HEK293 (cell line): Measurements from ENCODE around the gene ADK.

ENCODE experiments used
- CTCF ChIA-PET: fragments of 350-600 bp; formaldehyde crosslinking; extraction: SDS; loops from one replicate; lab custom pipeline; 2021; ENCODE audit warnings: antibody characterized with exemption; lab: Yijun Ruan, JAX
- POLR2A ChIA-PET: fragments of 300-600 bp; formaldehyde crosslinking; extraction: SDS; loops from one replicate; lab custom pipeline; 2020; ENCODE audit warnings: antibody characterized with exemption, inconsistent platforms; lab: Yijun Ruan, JAX
- H3K27ac ChIP-seq: fragments of 200-500 bp; sonication (Bioruptor generic); 2 replicates; pipeline ENCODE4 v1.5.1; 2014; ENCODE audit warnings: low read depth, low read length, control low read depth, inconsistent platforms; ENCODE audit errors: extremely low read depth
- H3K36me3 ChIP-seq, 2 experiments: fragments of 200-500 bp in 1 of 2; sonication (Bioruptor generic) in 1 of 2; 1 replicate in 1 of 2; 2 replicates in 1 of 2; pipeline ENCODE4 v1.5.1; 2014 to 2017; ENCODE audit warnings: inconsistent platforms in 2 of 2, low read length in 2 of 2; ENCODE audit not compliant: control insufficient read depth in 2 of 2, insufficient read depth in 1 of 2
- H3K4me1 ChIP-seq: fragments of 200-500 bp; sonication (Bioruptor generic); 2 replicates; pipeline ENCODE4 v1.5.1; 2014; ENCODE audit warnings: mild to moderate bottlenecking, low read length, inconsistent platforms; ENCODE audit not compliant: control insufficient read depth, insufficient read depth
- H3K4me3 ChIP-seq: 2 replicates; pipeline ENCODE4 v1.5.1; 2011; ENCODE audit warnings: low read depth, mild to moderate bottlenecking, control low read depth, low read length, moderate library complexity
- H3K9me3 ChIP-seq: fragments of 200-500 bp; sonication (Bioruptor generic); 2 replicates; pipeline ENCODE4 v1.5.1; 2014; ENCODE audit warnings: low read depth, low read length, inconsistent platforms; ENCODE audit not compliant: control insufficient read depth, insufficient read depth
- ATF2 ChIP-seq: fragments of 450-650 bp; formaldehyde crosslinking; IDR thresholded peaks from 2 replicates; pipeline ENCODE4 v1.5.1; 2016; ENCODE audit warnings: missing biosample characterization, missing genetic modification characterization, low read depth
- KLF1 ChIP-seq: fragments of 450-650 bp; formaldehyde crosslinking; IDR thresholded peaks from 2 replicates; pipeline ENCODE4 v1.5.1; 2016; ENCODE audit warnings: missing biosample characterization, missing genetic modification characterization
- KLF8 ChIP-seq: fragments of 450-650 bp; formaldehyde crosslinking; IDR thresholded peaks from 2 replicates; pipeline ENCODE4 v1.5.1; 2016; ENCODE audit warnings: missing biosample characterization, missing genetic modification characterization
- PBX3 ChIP-seq: sonication (generic); formaldehyde crosslinking; IDR thresholded peaks from 2 replicates; pipeline ENCODE4 v1.8.1; 2022; ENCODE audit warnings: mild to moderate bottlenecking, moderate library complexity, missing genetic modification reagents
- ZBTB21 ChIP-seq: fragments of 450-650 bp; formaldehyde crosslinking; IDR thresholded peaks from 2 replicates; pipeline ENCODE4 v1.5.1; 2017; ENCODE audit warnings: missing biosample characterization, missing genetic modification characterization
- ZFHX2 ChIP-seq: fragments of 450-650 bp; formaldehyde crosslinking; conservative IDR thresholded peaks from 2 replicates; pipeline ENCODE4 v1.5.1; 2016; ENCODE audit warnings: missing biosample characterization, missing genetic modification characterization
- ZNF114 ChIP-seq: fragments of 450-650 bp; formaldehyde crosslinking; IDR thresholded peaks from 2 replicates; pipeline ENCODE4 v1.5.0; 2017; ENCODE audit warnings: missing biosample characterization, missing genetic modification characterization
- ZNF121 ChIP-seq: fragments of 450-650 bp; formaldehyde crosslinking; IDR thresholded peaks from 2 replicates; pipeline ENCODE4 v1.5.1; 2016; ENCODE audit warnings: missing biosample characterization, missing genetic modification characterization
- ZNF16 ChIP-seq: fragments of 450-650 bp; formaldehyde crosslinking; IDR thresholded peaks from 2 replicates; pipeline ENCODE4 v1.5.1; 2016; ENCODE audit warnings: low read depth, missing biosample characterization, missing genetic modification characterization
- ZNF19 ChIP-seq: fragments of 450-650 bp; formaldehyde crosslinking; IDR thresholded peaks from 2 replicates; pipeline ENCODE4; 2016; ENCODE audit warnings: missing biosample characterization, missing genetic modification characterization, low read depth
- ZNF280C ChIP-seq: fragments of 450-650 bp; formaldehyde crosslinking; IDR thresholded peaks from 2 replicates; pipeline ENCODE4 v1.5.1; 2016; ENCODE audit warnings: missing biosample characterization, missing genetic modification characterization
- ZNF311 ChIP-seq: fragments of 450-650 bp; formaldehyde crosslinking; IDR thresholded peaks from 2 replicates; pipeline ENCODE4 v1.5.1; 2017; ENCODE audit warnings: missing biosample characterization, missing genetic modification characterization, borderline replicate concordance
- ZNF416 ChIP-seq: fragments of 450-650 bp; formaldehyde crosslinking; IDR thresholded peaks from 2 replicates; pipeline ENCODE4 v1.5.1; 2016; ENCODE audit warnings: missing biosample characterization, missing genetic modification characterization
- ZNF488 ChIP-seq: fragments of 450-650 bp; formaldehyde crosslinking; IDR thresholded peaks from 2 replicates; pipeline ENCODE4 v1.5.1; 2016; ENCODE audit warnings: missing biosample characterization, missing genetic modification characterization
- ZNF501 ChIP-seq: fragments of 450-650 bp; formaldehyde crosslinking; IDR thresholded peaks from 2 replicates; pipeline ENCODE4 v1.5.1; 2016; ENCODE audit warnings: missing biosample characterization, missing genetic modification characterization
- ZNF510 ChIP-seq: fragments of 450-650 bp; formaldehyde crosslinking; IDR thresholded peaks from 2 replicates; pipeline ENCODE4 v1.5.1; 2018; ENCODE audit warnings: mild to moderate bottlenecking, missing genetic modification characterization, missing biosample characterization; ENCODE audit not compliant: insufficient replicate concordance
- ZNF514 ChIP-seq: fragments of 450-650 bp; formaldehyde crosslinking; IDR thresholded peaks from 2 replicates; pipeline ENCODE4 v1.5.1; 2016; ENCODE audit warnings: missing biosample characterization, missing genetic modification characterization
- ZNF529 ChIP-seq: fragments of 450-650 bp; formaldehyde crosslinking; IDR thresholded peaks from 2 replicates; pipeline ENCODE4 v1.5.1; 2017; ENCODE audit warnings: missing genetic modification characterization, missing biosample characterization; ENCODE audit not compliant: insufficient replicate concordance
- ZNF555 ChIP-seq: fragments of 450-650 bp; formaldehyde crosslinking; conservative IDR thresholded peaks from 2 replicates; pipeline ENCODE4 v1.5.1; 2017; ENCODE audit warnings: missing biosample characterization, mild to moderate bottlenecking, missing genetic modification characterization, inconsistent platforms
- ZNF626 ChIP-seq: fragments of 450-650 bp; sonication (Bioruptor Pico); formaldehyde crosslinking; IDR thresholded peaks from 2 replicates; pipeline ENCODE4 v1.5.1; 2018; ENCODE audit warnings: missing biosample characterization, missing genetic modification characterization, inconsistent platforms
- ZNF629 ChIP-seq: fragments of 450-650 bp; formaldehyde crosslinking; IDR thresholded peaks from 2 replicates; pipeline ENCODE4 v1.5.1; 2017; ENCODE audit warnings: missing biosample characterization, missing genetic modification characterization
- ZNF660 ChIP-seq: fragments of 450-650 bp; IDR thresholded peaks from 2 replicates; pipeline ENCODE4 v1.5.1; 2018; ENCODE audit warnings: missing biosample characterization, mild to moderate bottlenecking, missing genetic modification characterization

Gene ADK

GRCh38 chr10:74110120-74110519, 40.9 kb upstream of the ADK start:
- Histone ChIP-seq H3K4me3 (no peak overlapping the region), H3K4me1 (no peaks in the 10 kb centered on the region), H3K9me3 (no peaks in the 10 kb centered on the region), H3K27ac (no peak overlapping the region), H3K36me3 (peaks cover 30 to 95% of the 10 kb centered on the region in 2 experiments)
- TF ChIP-seq ZFHX2 (tag by site-specific recombination), result no peak
- no peak for TF ChIP-seq ZNF529
- TF ChIP-seq ZNF501 (tag by site-specific recombination), result no peak
- TF ChIP-seq ZNF16 (tag by site-specific recombination), result no peak
- no peak for TF ChIP-seq ZNF311 (tag by site-specific recombination)
- TF ChIP-seq ATF2 (tag by site-specific recombination), result no peak
- no peak for TF ChIP-seq ZNF555
- TF ChIP-seq KLF1 (tag by site-specific recombination), result no peak
- no peak for TF ChIP-seq KLF8 (tag by site-specific recombination)
- TF ChIP-seq ZNF19 (tag by site-specific recombination), result no peak
- TF ChIP-seq ZBTB21 (tag by site-specific recombination), result no peak
- TF ChIP-seq ZNF280C, result no peak
- TF ChIP-seq ZNF121 (tag by site-specific recombination), result no peak
- TF ChIP-seq PBX3 (CRISPR knock-in tag), result no peak
- ChIA-PET POLR2A (no interaction called here), CTCF (interaction anchor here (0.7 to 1.1 kb wide), 4 partner anchors 104 to 230 kb away, joined by 3 to 4 read pairs (median 3); no protein-coding TSS in a partner anchor)

- CTCF ChIA-PET, result interaction anchor here (0.6 to 1.3 kb wide), 3 partner anchors 27 to 232 kb away, joined by 3 read pairs; no protein-coding TSS in a partner anchor
- Histone ChIP-seq H3K27ac (no peak overlapping the region), H3K4me1 (no peaks in the 10 kb centered on the region), H3K36me3 (peaks cover 31 to 96% of the 10 kb centered on the region in 2 experiments), H3K9me3 (no peaks in the 10 kb centered on the region), H3K4me3 (no peak overlapping the region)
- TF ChIP-seq ZNF660 (no peak), ZNF488 (tag by site-specific recombination) (no peak), ZNF510 (tag by site-specific recombination) (no peak), ZNF114 (tag by site-specific recombination) (no peak), ZNF416 (tag by site-specific recombination) (no peak), ZNF629 (tag by site-specific recombination) (no peak), ZNF514 (tag by site-specific recombination) (no peak), ZNF626 (tag by site-specific recombination) (no peak)
- POLR2A ChIA-PET, result no interaction called here
These were observed 39.2 kb upstream of the ADK start for GRCh38 chr10:74111799-74112198.
